Right lobe of liver (tissue), 4 donors: ENCODE results near the gene LDB2.

Experiments
- POLR2A ChIP-seq: fragments of 450-650 bp; IDR thresholded peaks from one replicate; pipeline ENCODE4 v1.6.1; 2017; ENCODE audit warnings: antibody characterized with exemption, mild to moderate bottlenecking
- TF ChIP-seq, protein P1 (sequence below), 4 donors: fragments of 200-600 bp in 3 of 4; fragments of 450-650 bp in 1 of 4; IDR thresholded peaks; one replicate each; pipeline versions ENCODE4 v1.5.1 to v1.8.0; 2016 to 2022; ENCODE audit warnings: antibody characterized with exemption in 4 of 4, mild to moderate bottlenecking in 2 of 4
- donor health status: DM: no; HTN: no; CAD: no.
- donor health status: DM: no; HTN: no; CAD: no.
- donor health status: DM: no; HTN: yes; CAD: no.

DNA sequence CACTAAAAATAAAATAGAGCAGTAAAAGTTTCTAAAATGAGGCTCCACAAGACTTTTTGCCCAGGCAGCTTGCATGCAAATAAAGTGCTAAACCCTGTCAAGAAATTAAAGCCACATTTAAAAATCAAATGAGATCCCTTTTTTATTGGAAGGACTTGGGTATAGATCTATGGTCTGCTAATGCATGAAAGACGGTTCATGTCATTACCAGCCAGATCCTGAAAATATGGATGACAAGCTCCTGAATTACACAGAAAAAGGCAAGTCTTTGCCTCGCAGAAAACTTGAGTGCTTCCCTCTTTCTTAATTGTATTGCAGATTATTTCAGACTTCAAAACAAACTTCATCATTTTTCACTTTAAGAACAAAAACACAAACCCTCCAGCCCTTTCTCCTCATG is 169.6 kb downstream of the LDB2 start:
- TF ChIP-seq, protein P1, sequence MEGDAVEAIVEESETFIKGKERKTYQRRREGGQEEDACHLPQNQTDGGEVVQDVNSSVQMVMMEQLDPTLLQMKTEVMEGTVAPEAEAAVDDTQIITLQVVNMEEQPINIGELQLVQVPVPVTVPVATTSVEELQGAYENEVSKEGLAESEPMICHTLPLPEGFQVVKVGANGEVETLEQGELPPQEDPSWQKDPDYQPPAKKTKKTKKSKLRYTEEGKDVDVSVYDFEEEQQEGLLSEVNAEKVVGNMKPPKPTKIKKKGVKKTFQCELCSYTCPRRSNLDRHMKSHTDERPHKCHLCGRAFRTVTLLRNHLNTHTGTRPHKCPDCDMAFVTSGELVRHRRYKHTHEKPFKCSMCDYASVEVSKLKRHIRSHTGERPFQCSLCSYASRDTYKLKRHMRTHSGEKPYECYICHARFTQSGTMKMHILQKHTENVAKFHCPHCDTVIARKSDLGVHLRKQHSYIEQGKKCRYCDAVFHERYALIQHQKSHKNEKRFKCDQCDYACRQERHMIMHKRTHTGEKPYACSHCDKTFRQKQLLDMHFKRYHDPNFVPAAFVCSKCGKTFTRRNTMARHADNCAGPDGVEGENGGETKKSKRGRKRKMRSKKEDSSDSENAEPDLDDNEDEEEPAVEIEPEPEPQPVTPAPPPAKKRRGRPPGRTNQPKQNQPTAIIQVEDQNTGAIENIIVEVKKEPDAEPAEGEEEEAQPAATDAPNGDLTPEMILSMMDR (IDR thresholded peaks at IDR 0.05) = no peak
- TF ChIP-seq POLR2A = no peak
